ENCODE results near the gene ZNF766. TPM values are rescaled to one million over a fixed set of nuclear protein-coding genes. Genes with fewer than 3 reads are reported as not detected.
A peak's percentile ranks its signal among the peaks of the same experiment; 100 is the strongest.

ZNF766 gene
- total RNA-seq, 1 donor from 2014 or later: 13.2 TPM

DNA sequence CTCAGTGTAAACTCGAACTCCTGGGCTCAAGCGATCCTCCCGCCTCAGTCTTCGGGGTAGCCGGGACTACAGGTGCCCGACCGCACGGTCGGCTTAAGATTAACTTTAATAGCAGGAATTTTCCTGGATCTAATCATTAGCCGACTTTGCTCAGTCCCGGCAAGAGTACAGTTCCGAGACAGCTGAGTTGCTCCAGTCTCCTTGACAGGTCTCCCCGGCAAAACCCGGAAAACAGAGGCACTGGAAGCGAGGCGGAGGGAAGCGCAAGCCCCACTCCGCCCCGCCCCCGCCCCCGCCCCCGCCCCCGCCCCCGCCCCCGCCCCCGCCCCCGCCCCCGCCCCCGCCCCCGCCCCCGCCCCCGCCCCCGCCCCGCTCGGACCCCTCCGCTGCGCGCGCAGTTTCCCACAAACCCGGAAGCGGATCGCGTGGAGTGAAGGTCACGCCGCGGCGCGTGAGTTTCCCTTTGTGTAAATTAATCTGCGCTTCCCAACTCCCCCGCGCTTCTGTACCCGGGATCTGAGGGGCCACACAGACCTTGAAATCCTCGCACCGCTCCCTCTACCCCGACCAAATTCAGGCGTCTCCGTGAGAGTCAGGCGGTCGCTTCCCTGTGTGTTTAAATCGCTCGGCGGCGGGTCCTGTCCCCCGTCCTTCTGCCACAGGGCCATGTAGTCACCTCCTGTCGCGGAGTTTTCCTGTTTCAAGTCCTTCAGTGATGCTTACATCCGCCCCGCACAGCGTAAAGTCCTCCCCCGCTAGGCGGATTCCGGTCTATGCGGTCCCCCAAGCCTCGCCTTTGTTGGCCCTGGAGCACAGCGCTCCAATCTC is 27.6 kb downstream of the ZNF766 start, which contains the start of gene ZNF480:
TSS of gene ZNF480 (plus strand) at position 397 of the 828 bp plus-strand sequence. CDS start 3,244 bp downstream, outside the sequence.
- peaks cover 33% of the 10 kb centered on the region for H3K36me3 Mint-ChIP-seq (ENCODE audit: low read depth, unreplicated experiment)
- peak within 1 kb of the TSS; percentile 92 for H3K4me2 ChIP-seq (ENCODE audit: low read length)
- peaks cover 17% of the 10 kb centered on the region for H3K9me3 ChIP-seq (ENCODE audit: insufficient read depth, low read depth, low read length)
- H3K4me3 Mint-ChIP-seq (ENCODE audit: unreplicated experiment): peak within 1 kb of the TSS; percentile 96
- H3K4me3 ChIP-seq (ENCODE audit: insufficient read depth, low read depth, low read length): peak within 1 kb of the TSS; percentile 91
- H3K4me1 ChIP-seq (ENCODE audit: insufficient read depth, low read length): no peaks in the 10 kb centered on the region
- peaks cover 6% of the 10 kb centered on the region for H3K79me2 ChIP-seq (ENCODE audit: insufficient read depth, low read length)
- peaks cover 22% of the 10 kb centered on the region for H3K9me3 Mint-ChIP-seq (ENCODE audit: unreplicated experiment)
- no peak for FAIRE-seq
- peak; percentile 72 for DNase-seq (ENCODE audit: low read depth)
- peaks cover 6% of the 10 kb centered on the region for H3K36me3 ChIP-seq (ENCODE audit: insufficient read depth, low read length)
- H3K27ac Mint-ChIP-seq (ENCODE audit: unreplicated experiment): peak within 1 kb of the TSS; percentile 93
- H4K20me1 ChIP-seq (ENCODE audit: insufficient read depth, low read length): no peaks in the 10 kb centered on the region
- H3K9ac ChIP-seq (ENCODE audit: low read length): peak within 1 kb of the TSS; percentile 96
- no peaks in the 10 kb centered on the region for H3K27me3 Mint-ChIP-seq (ENCODE audit: low read depth, unreplicated experiment)
- TF ChIP-seq, protein P1, sequence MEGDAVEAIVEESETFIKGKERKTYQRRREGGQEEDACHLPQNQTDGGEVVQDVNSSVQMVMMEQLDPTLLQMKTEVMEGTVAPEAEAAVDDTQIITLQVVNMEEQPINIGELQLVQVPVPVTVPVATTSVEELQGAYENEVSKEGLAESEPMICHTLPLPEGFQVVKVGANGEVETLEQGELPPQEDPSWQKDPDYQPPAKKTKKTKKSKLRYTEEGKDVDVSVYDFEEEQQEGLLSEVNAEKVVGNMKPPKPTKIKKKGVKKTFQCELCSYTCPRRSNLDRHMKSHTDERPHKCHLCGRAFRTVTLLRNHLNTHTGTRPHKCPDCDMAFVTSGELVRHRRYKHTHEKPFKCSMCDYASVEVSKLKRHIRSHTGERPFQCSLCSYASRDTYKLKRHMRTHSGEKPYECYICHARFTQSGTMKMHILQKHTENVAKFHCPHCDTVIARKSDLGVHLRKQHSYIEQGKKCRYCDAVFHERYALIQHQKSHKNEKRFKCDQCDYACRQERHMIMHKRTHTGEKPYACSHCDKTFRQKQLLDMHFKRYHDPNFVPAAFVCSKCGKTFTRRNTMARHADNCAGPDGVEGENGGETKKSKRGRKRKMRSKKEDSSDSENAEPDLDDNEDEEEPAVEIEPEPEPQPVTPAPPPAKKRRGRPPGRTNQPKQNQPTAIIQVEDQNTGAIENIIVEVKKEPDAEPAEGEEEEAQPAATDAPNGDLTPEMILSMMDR (IDR thresholded peaks at IDR 0.05; ENCODE audit: insufficient read depth, low read depth, low read length): no peak
- TF ChIP-seq EZH2 (IDR thresholded peaks at IDR 0.05; ENCODE audit: insufficient read depth, low read length): no peak
- no peaks in the 10 kb centered on the region for H3K27me3 ChIP-seq (ENCODE audit: insufficient read depth, low read length)
- H3K4me1 Mint-ChIP-seq (ENCODE audit: low read depth, unreplicated experiment): peaks cover 7% of the 10 kb centered on the region
- peak within 1 kb of the TSS; percentile 85 for H2AFZ ChIP-seq (ENCODE audit: low read depth, low read length)
- peak within 1 kb of the TSS; percentile 84 for H3K27ac ChIP-seq (ENCODE audit: low read depth, low read length)

DNA sequence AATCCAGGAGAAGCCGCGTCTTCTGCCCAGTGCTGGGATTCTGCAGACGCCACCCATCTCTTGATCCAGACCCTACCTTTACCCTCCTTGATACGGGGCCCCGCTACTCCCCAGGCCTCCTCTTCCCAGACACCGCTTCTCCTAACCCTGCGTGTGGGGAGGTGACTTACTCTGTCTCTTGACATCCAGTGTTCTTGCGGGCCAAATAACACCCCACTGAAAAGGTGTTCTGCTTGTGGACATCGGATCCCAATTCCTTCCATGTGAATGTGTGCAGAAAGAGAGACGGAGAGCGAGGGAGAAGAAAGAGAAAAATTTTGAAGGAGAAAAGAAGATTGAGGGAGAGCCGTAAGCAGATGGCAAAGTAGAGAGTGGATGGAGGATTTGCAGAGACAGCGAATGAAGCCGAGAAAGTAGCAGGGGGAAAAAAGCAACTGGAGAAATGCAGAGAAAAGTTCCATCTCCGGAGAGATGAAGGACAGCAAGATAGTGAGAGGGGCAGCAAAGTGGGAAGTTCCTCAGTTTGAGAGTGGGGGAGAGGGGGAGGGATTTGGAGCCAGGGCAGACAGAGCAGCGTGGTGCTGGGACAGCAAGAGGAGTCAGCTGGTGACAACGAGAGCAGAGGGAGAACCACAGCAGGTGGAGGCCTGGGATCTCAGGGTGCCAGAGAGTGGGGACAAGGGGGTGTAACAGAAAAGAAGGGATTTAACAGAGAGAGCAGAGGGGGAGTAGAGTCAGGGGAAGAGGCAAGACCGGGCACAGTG is 28.4 kb downstream of the ZNF766 start:
- Histone ChIP-seq H3K9me3 (ENCODE audit: insufficient read depth, low read depth, low read length) (peaks cover 20% of the 10 kb centered on the region), H3K9ac (ENCODE audit: low read length) (peak overlapping the region; percentile 96), H3K27ac (ENCODE audit: low read depth, low read length) (peak overlapping the region; percentile 84), H4K20me1 (ENCODE audit: insufficient read depth, low read length) (no peaks in the 10 kb centered on the region), H3K27me3 (ENCODE audit: insufficient read depth, low read length) (no peaks in the 10 kb centered on the region), H3K4me2 (ENCODE audit: low read length) (peak overlapping the region; percentile 92), H2AFZ (ENCODE audit: low read depth, low read length) (peak overlapping the region; percentile 85), H3K4me3 (ENCODE audit: insufficient read depth, low read depth, low read length) (peak overlapping the region; percentile 91), H3K4me1 (ENCODE audit: insufficient read depth, low read length) (no peaks in the 10 kb centered on the region), H3K36me3 (ENCODE audit: insufficient read depth, low read length) (peaks cover 12% of the 10 kb centered on the region), H3K79me2 (ENCODE audit: insufficient read depth, low read length) (peaks cover 6% of the 10 kb centered on the region)
- DNase-seq (ENCODE audit: low read depth) (no peak), FAIRE-seq (no peak)
- peak overlapping the region; percentile 96 for H3K4me3 Mint-ChIP-seq (ENCODE audit: unreplicated experiment)
- H3K4me1 Mint-ChIP-seq (ENCODE audit: low read depth, unreplicated experiment): peaks cover 7% of the 10 kb centered on the region
- H3K27ac Mint-ChIP-seq (ENCODE audit: unreplicated experiment): peak overlapping the region; percentile 93
- TF ChIP-seq, protein P1 (IDR thresholded peaks at IDR 0.05; ENCODE audit: insufficient read depth, low read depth, low read length): no peak
- no peak for TF ChIP-seq EZH2 (IDR thresholded peaks at IDR 0.05; ENCODE audit: insufficient read depth, low read length)
- peaks cover 33% of the 10 kb centered on the region for H3K36me3 Mint-ChIP-seq (ENCODE audit: low read depth, unreplicated experiment)
- H3K9me3 Mint-ChIP-seq (ENCODE audit: unreplicated experiment): peaks cover 17% of the 10 kb centered on the region
- H3K27me3 Mint-ChIP-seq (ENCODE audit: low read depth, unreplicated experiment): no peaks in the 10 kb centered on the region
